Ascending aorta (tissue), 2 donors: ENCODE measurements around the gene PLCD3. TPM values are rescaled to one million over a fixed set of nuclear protein-coding genes. Genes with fewer than 3 reads are reported as not detected.
A peak's percentile ranks its signal among the peaks of the same experiment; 100 is the strongest.

Experiments
- DNase-seq, 2 donors: peaks; one replicate each; pipeline ENCODE4 v3.0.0-alpha.2; 2019; ENCODE audit warnings: low spot score in 2 of 2
- H3K27ac ChIP-seq, 2 donors: fragments of 200-600 bp; sonication (generic); one replicate each; pipeline ENCODE4 v1.5.1; 2016 to 2017; ENCODE audit warnings: mild to moderate bottlenecking in 1 of 2
- H3K27me3 ChIP-seq: fragments of 200-600 bp; sonication (generic); one replicate; pipeline ENCODE4 v1.5.1; 2017
- H3K36me3 ChIP-seq, 2 donors: fragments of 200-600 bp; sonication (generic); one replicate each; pipeline ENCODE4 v1.5.1; 2016
- H3K4me1 ChIP-seq, 2 donors: fragments of 200-600 bp; sonication (generic); one replicate each; pipeline ENCODE4 v1.5.1; 2016 to 2017; ENCODE audit warnings: mild to moderate bottlenecking in 1 of 2
- H3K4me3 ChIP-seq, 2 donors: fragments of 200-600 bp; sonication (generic); one replicate each; pipeline ENCODE4 v1.5.1; 2016 to 2017; ENCODE audit warnings: mild to moderate bottlenecking in 1 of 2
- H3K9me3 ChIP-seq, 2 donors: fragments of 200-600 bp; sonication (generic); one replicate each; pipeline ENCODE4 v1.5.1; 2016
- CTCF ChIP-seq, 3 experiments: fragments of 200-600 bp in 2 of 3; fragments of 450-650 bp in 1 of 3; sonication (generic) in 2 of 3; IDR thresholded peaks; one replicate each; pipeline ENCODE4 v1.5.1; 2016 to 2019; ENCODE audit warnings: antibody characterized with exemption in 3 of 3, mild to moderate bottlenecking in 1 of 3, moderate library complexity in 1 of 3
- intact Hi-C: fragments of 100-400 bp; cut with DNase I; formaldehyde crosslinking; loops from one replicate; pipeline ENCODE4 v1.15.1; 2023
- total RNA-seq: library from RNA; depleted of rRNA; stranded (reverse); fragments of >200 nt; gene quantifications from one replicate; pipeline ENCODE4 v1.1.0, GENCODE V29; 2016

The PLCD3 gene
- 65.5 TPM for total RNA-seq

GRCh38 chr17:45132320-45132571 lies at the start of gene PLCD3:
PLCD3 (minus strand) TSS chr17:45132515; CDS start chr17:45132410, 105 bp downstream.
- peak within 1 kb of the TSS; percentile 94 to 98 for H3K4me3 ChIP-seq
- no peak for TF ChIP-seq CTCF (IDR thresholded peaks at IDR 0.05)
- DNase-seq = no peak
- intact Hi-C loops = loop anchor here (2.0 kb wide), 5 partner anchors 33 to 211 kb away; partner anchors contain the start of genes DCAKD and NMT1
- peak within 1 kb of the TSS; percentile 95 to 97 for H3K27ac ChIP-seq
- no peaks in the 10 kb centered on the region for H3K36me3 ChIP-seq
- H3K9me3 ChIP-seq = no peaks in the 10 kb centered on the region
- peaks cover 7 to 47% of the 10 kb centered on the region in 2 donors for H3K4me1 ChIP-seq
- no peaks in the 10 kb centered on the region for H3K27me3 ChIP-seq

GRCh38 chr17:45177563-45177962 lies 45.2 kb upstream of the PLCD3 start:
- H3K36me3 ChIP-seq = no peaks in the 10 kb centered on the region
- no peak overlapping the region for H3K4me3 ChIP-seq
- DNase-seq = no peak
- peaks cover 0 to 15% of the 10 kb centered on the region in 2 donors for H3K4me1 ChIP-seq
- intact Hi-C loops = no loop called here
- no peaks in the 10 kb centered on the region for H3K27me3 ChIP-seq
- peak overlapping the region in 1 of 2 donors; percentile 61 for H3K27ac ChIP-seq
- H3K9me3 ChIP-seq = no peaks in the 10 kb centered on the region
- TF ChIP-seq CTCF (IDR thresholded peaks at IDR 0.05) = no peak

- Histone ChIP-seq H3K4me1 (peaks cover 3 to 21% of the 10 kb centered on the region in 2 donors), H3K27me3 (no peaks in the 10 kb centered on the region), H3K27ac (peak overlapping the region; percentile 64 to 74), H3K4me3 (no peak overlapping the region), H3K36me3 (no peaks in the 10 kb centered on the region), H3K9me3 (no peaks in the 10 kb centered on the region)
- DNase-seq = no peak
- intact Hi-C loops = loop anchor here (1.0 kb wide), 1 partner anchor 22 kb away; no protein-coding TSS in a partner anchor
- TF ChIP-seq CTCF (IDR thresholded peaks at IDR 0.05) = no peak
These were observed 43.4 kb upstream of the PLCD3 start for GRCh38 chr17:45175759-45176115.

- H3K9me3 ChIP-seq = no peaks in the 10 kb centered on the region
- peak in 1 of 3 experiments; percentile 2 for TF ChIP-seq CTCF (IDR thresholded peaks at IDR 0.05)
- intact Hi-C loops = loop anchor here (1.0 to 5.0 kb wide), 4 partner anchors 11 to 145 kb away; partner anchors contain the start of genes HEXIM1, HEXIM2 and MAP3K14
- H3K27ac ChIP-seq = peak overlapping the region; percentile 95
- peaks cover 3 to 28% of the 10 kb centered on the region in 2 donors for H3K4me1 ChIP-seq
- peak overlapping the region; percentile 59 to 68 for H3K4me3 ChIP-seq
- no peaks in the 10 kb centered on the region for H3K36me3 ChIP-seq
- peak; percentile 29 to 93 for DNase-seq
- H3K27me3 ChIP-seq = no peaks in the 10 kb centered on the region
These were observed 40.4 kb upstream of the PLCD3 start for GRCh38 chr17:45172541-45173286.

- H3K9me3 ChIP-seq = no peaks in the 10 kb centered on the region
- intact Hi-C loops = loop anchor here (1.0 to 5.0 kb wide), 4 partner anchors 11 to 145 kb away; partner anchors contain the start of genes HEXIM1, HEXIM2 and MAP3K14
- H3K4me1 ChIP-seq = peaks cover 3 to 28% of the 10 kb centered on the region in 2 donors
- DNase-seq = no peak
- no peaks in the 10 kb centered on the region for H3K27me3 ChIP-seq
- TF ChIP-seq CTCF (IDR thresholded peaks at IDR 0.05) = no peak
- peak overlapping the region; percentile 59 to 68 for H3K4me3 ChIP-seq
- peak overlapping the region; percentile 95 for H3K27ac ChIP-seq
- H3K36me3 ChIP-seq = no peaks in the 10 kb centered on the region
These were observed 39.9 kb upstream of the PLCD3 start for GRCh38 chr17:45172232-45172540.
